ENCODE measurements around the gene GIT2.

GIT2 gene

GRCh38 chr12:109939504-109939903 is 56.7 kb downstream of the GIT2 start (continued):
- TF ChIP-seq ZBTB17 (tag by site-specific recombination; IDR thresholded peaks at IDR 0.05): no peak
- no peak for TF ChIP-seq KLF17 (tag by site-specific recombination; IDR thresholded peaks at IDR 0.05)
- TF ChIP-seq TCF7L2 (IDR thresholded peaks at IDR 0.05; ENCODE audit: borderline replicate concordance, low read depth, low read length): no peak
- TF ChIP-seq, protein P1, sequence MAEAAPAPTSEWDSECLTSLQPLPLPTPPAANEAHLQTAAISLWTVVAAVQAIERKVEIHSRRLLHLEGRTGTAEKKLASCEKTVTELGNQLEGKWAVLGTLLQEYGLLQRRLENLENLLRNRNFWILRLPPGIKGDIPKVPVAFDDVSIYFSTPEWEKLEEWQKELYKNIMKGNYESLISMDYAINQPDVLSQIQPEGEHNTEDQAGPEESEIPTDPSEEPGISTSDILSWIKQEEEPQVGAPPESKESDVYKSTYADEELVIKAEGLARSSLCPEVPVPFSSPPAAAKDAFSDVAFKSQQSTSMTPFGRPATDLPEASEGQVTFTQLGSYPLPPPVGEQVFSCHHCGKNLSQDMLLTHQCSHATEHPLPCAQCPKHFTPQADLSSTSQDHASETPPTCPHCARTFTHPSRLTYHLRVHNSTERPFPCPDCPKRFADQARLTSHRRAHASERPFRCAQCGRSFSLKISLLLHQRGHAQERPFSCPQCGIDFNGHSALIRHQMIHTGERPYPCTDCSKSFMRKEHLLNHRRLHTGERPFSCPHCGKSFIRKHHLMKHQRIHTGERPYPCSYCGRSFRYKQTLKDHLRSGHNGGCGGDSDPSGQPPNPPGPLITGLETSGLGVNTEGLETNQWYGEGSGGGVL (tag by site-specific recombination; IDR thresholded peaks at IDR 0.05): no peak
- TF ChIP-seq RBAK (tag by site-specific recombination; IDR thresholded peaks at IDR 0.05): 0 out of 2 replicates have a peak, but pooled peaks have one; percentile 34
- no peak for TF ChIP-seq ZSCAN23 (tag by site-specific recombination; IDR thresholded peaks at IDR 0.05)
- no peak for TF ChIP-seq ZNF280C (tag by site-specific recombination; IDR thresholded peaks at IDR 0.05)
- TF ChIP-seq, protein P2, sequence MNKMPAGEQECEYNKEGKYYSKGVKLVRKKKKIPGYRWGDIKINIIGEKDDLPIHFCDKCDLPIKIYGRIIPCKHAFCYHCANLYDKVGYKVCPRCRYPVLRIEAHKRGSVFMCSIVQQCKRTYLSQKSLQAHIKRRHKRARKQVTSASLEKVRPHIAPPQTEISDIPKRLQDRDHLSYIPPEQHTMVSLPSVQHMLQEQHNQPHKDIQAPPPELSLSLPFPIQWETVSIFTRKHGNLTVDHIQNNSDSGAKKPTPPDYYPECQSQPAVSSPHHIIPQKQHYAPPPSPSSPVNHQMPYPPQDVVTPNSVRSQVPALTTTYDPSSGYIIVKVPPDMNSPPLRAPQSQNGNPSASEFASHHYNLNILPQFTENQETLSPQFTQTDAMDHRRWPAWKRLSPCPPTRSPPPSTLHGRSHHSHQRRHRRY (tag by site-specific recombination; IDR thresholded peaks at IDR 0.05): no peak
- no peak for TF ChIP-seq ZFHX2 (tag by site-specific recombination; conservative IDR thresholded peaks at IDR 0.05)
- no peak for TF ChIP-seq ZNF571 (tag by site-specific recombination; IDR thresholded peaks at IDR 0.05)
- TF ChIP-seq ZNF426 (tag by site-specific recombination; IDR thresholded peaks at IDR 0.05): peak; percentile 98
- no peak for TF ChIP-seq ZNF391 (tag by site-specific recombination; IDR thresholded peaks at IDR 0.05; ENCODE audit: borderline replicate concordance, low read depth)
- TF ChIP-seq ZIC2 (tag by site-specific recombination; IDR thresholded peaks at IDR 0.05): no peak
- TF ChIP-seq ZNF311 (tag by site-specific recombination; IDR thresholded peaks at IDR 0.05; ENCODE audit: borderline replicate concordance): no peak
- TF ChIP-seq SETDB1 (IDR thresholded peaks at IDR 0.05; ENCODE audit: insufficient read length, low read length): no peak
- no peak for TF ChIP-seq ZNF596 (tag by site-specific recombination; IDR thresholded peaks at IDR 0.05)
- TF ChIP-seq, protein P3, sequence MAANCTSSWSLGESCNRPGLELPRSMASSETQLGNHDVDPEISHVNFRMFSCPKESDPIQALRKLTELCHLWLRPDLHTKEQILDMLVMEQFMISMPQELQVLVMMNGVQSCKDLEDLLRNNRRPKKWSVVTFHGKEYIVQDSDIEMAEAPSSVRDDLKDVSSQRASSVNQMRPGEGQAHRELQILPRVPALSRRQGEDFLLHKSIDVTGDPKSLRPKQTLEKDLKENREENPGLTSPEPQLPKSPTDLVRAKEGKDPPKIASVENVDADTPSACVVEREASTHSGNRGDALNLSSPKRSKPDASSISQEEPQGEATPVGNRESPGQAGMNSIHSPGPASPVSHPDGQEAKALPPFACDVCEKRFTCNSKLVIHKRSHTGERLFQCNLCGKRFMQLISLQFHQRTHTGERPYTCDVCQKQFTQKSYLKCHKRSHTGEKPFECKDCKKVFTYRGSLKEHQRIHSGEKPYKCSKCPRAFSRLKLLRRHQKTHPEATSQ (tag by site-specific recombination; IDR thresholded peaks at IDR 0.05): no peak
- no peak for TF ChIP-seq ZNF16 (tag by site-specific recombination; IDR thresholded peaks at IDR 0.05; ENCODE audit: low read depth)
- TF ChIP-seq, protein P4, sequence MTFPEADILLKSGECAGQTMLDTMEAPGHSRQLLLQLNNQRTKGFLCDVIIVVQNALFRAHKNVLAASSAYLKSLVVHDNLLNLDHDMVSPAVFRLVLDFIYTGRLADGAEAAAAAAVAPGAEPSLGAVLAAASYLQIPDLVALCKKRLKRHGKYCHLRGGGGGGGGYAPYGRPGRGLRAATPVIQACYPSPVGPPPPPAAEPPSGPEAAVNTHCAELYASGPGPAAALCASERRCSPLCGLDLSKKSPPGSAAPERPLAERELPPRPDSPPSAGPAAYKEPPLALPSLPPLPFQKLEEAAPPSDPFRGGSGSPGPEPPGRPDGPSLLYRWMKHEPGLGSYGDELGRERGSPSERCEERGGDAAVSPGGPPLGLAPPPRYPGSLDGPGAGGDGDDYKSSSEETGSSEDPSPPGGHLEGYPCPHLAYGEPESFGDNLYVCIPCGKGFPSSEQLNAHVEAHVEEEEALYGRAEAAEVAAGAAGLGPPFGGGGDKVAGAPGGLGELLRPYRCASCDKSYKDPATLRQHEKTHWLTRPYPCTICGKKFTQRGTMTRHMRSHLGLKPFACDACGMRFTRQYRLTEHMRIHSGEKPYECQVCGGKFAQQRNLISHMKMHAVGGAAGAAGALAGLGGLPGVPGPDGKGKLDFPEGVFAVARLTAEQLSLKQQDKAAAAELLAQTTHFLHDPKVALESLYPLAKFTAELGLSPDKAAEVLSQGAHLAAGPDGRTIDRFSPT (tag by site-specific recombination; IDR thresholded peaks at IDR 0.05): no peak
- TF ChIP-seq SP2 (tag by site-specific recombination; IDR thresholded peaks at IDR 0.05): no peak
